Fibroblast of lung (primary cell): ENCODE results near the gene ACBD4. TPM values are rescaled to one million over a fixed set of nuclear protein-coding genes. Genes with fewer than 3 reads are reported as not detected.

Source experiments
- DNase-seq, 2 donors: peaks; one replicate each; pipeline versions ENCODE4 v3.0.0 to v3.0.0-alpha.2; 2010; ENCODE audit warnings: low read depth in 2 of 2
- H2AFZ ChIP-seq: 2 replicates; pipeline ENCODE4 v1.5.1; 2012; ENCODE audit warnings: low read length, control low read depth, inconsistent platforms
- H3K27ac ChIP-seq: 2 replicates; pipeline ENCODE4 v1.5.1; 2011; ENCODE audit warnings: low read length, control low read depth; ENCODE audit not compliant: insufficient read depth
- H3K27me3 ChIP-seq: 2 replicates; pipeline ENCODE4 v1.5.1; 2011; ENCODE audit warnings: mild to moderate bottlenecking, low read length; ENCODE audit not compliant: control insufficient read depth, insufficient read depth
- H3K36me3 ChIP-seq: 2 replicates; pipeline ENCODE4 v1.5.1; 2011; ENCODE audit warnings: low read length; ENCODE audit not compliant: control insufficient read depth, insufficient read depth
- H3K4me1 ChIP-seq: 2 replicates; pipeline ENCODE4 v1.5.1; 2011; ENCODE audit warnings: low read length; ENCODE audit not compliant: control insufficient read depth, insufficient read depth; ENCODE audit errors: extremely low read depth
- H3K4me2 ChIP-seq: 2 replicates; pipeline ENCODE4 v1.5.1; 2011; ENCODE audit warnings: low read length, control low read depth; ENCODE audit not compliant: insufficient read depth; ENCODE audit errors: extremely low read depth
- H3K4me3 ChIP-seq, 4 experiments: fragments of 200-600 bp in 1 of 4; sonication (generic) in 1 of 4; replicated peaks in 1 of 4; 2 replicates each; pipeline ENCODE4 v1.5.1; 2011 to 2016; ENCODE audit warnings: low read length in 4 of 4, low read depth in 3 of 4, mild to moderate bottlenecking in 3 of 4, control low read depth in 2 of 4, inconsistent platforms in 1 of 4, mixed read lengths in 1 of 4; ENCODE audit not compliant: insufficient read depth in 1 of 4; ENCODE audit errors: control extremely low read depth in 1 of 4
- H3K79me2 ChIP-seq: 2 replicates; pipeline ENCODE4 v1.5.1; 2012; ENCODE audit warnings: mild to moderate bottlenecking, low read length, inconsistent platforms; ENCODE audit not compliant: control insufficient read depth, insufficient read depth
- H3K9ac ChIP-seq: 2 replicates; pipeline ENCODE4 v1.5.1; 2011; ENCODE audit warnings: mild to moderate bottlenecking, low read length, control low read depth; ENCODE audit not compliant: insufficient read depth
- H3K9me3 ChIP-seq: 2 replicates; pipeline ENCODE4 v1.5.1; 2012; ENCODE audit warnings: low read depth, low read length; ENCODE audit not compliant: control insufficient read depth, insufficient read depth
- H4K20me1 ChIP-seq: 2 replicates; pipeline ENCODE4 v1.5.1; 2011; ENCODE audit warnings: low read length; ENCODE audit not compliant: control insufficient read depth, insufficient read depth; ENCODE audit errors: extremely low read depth
- CTCF ChIP-seq, 2 donors: IDR thresholded peaks in 1 of 2; conservative IDR thresholded peaks in 1 of 2; 1 replicate in 1 of 2; 2 replicates in 1 of 2; pipeline ENCODE4 v1.5.1; 2011 to 2012; ENCODE audit warnings: low read length in 2 of 2, control low read depth in 1 of 2, inconsistent platforms in 1 of 2, low read depth in 1 of 2, mild to moderate bottlenecking in 1 of 2
- EZH2 ChIP-seq: IDR thresholded peaks from 2 replicates; pipeline ENCODE4 v1.5.1; 2012; ENCODE audit warnings: low read length, control low read depth, mild to moderate bottlenecking; ENCODE audit errors: missing control alignments
- polyA plus RNA-seq, 2 donors: library from polyadenylated mRNA; depleted of rRNA in 1 of 2; stranded (reverse) in 1 of 2; unstranded in 1 of 2; fragments of >200 nt; gene quantifications; 2 replicates each; pipeline ENCODE4 v1.2.1, GENCODE V29; 2011 to 2012; ENCODE audit warnings: missing spikeins in 1 of 2
- total RNA-seq: library from RNA; depleted of rRNA; stranded (reverse); fragments of >200 nt; gene quantifications from 2 replicates; pipeline ENCODE4 v1.2.1, GENCODE V29; 2014

ACBD4 gene
- total and polyA plus RNA-seq, 2 donors (not counting 1 experiment from before 2014, with no cell fraction given) = 3.4 to 18.0 TPM

- Histone ChIP-seq H3K27ac (no peak overlapping the region), H3K9me3 (no peaks in the 10 kb centered on the region), H2AFZ (no peak overlapping the region), H3K4me2 (no peak overlapping the region), H3K79me2 (no peaks in the 10 kb centered on the region), H3K4me1 (peaks cover 5% of the 10 kb centered on the region), H3K36me3 (no peaks in the 10 kb centered on the region), H3K27me3 (no peaks in the 10 kb centered on the region), H3K4me3 (no peak overlapping the region), H4K20me1 (no peaks in the 10 kb centered on the region), H3K9ac (no peak overlapping the region)
- TF ChIP-seq EZH2 (no peak), CTCF (conservative IDR thresholded peaks at IDR 0.05 in 1 of 2, IDR thresholded peaks at IDR 0.05 in 1 of 2; ENCODE audit: low read depth in 1 of 2, low read length in 2 of 2) (no peak)
- no peak for DNase-seq
Measured at GRCh38 chr17:45137561-45138305, 2.2 kb downstream of the ACBD4 start.

- Histone ChIP-seq H3K79me2 (no peaks in the 10 kb centered on the region), H3K4me2 (no peak overlapping the region), H3K9ac (no peak overlapping the region), H3K27me3 (no peaks in the 10 kb centered on the region), H3K36me3 (no peaks in the 10 kb centered on the region), H3K4me1 (peaks cover 7% of the 10 kb centered on the region), H3K27ac (no peak overlapping the region), H2AFZ (no peak overlapping the region), H3K9me3 (no peaks in the 10 kb centered on the region), H3K4me3 (no peak overlapping the region), H4K20me1 (no peaks in the 10 kb centered on the region)
- DNase-seq = no peak
- TF ChIP-seq CTCF (conservative IDR thresholded peaks at IDR 0.05 in 1 of 2, IDR thresholded peaks at IDR 0.05 in 1 of 2; ENCODE audit: low read depth in 1 of 2, low read length in 2 of 2) (no peak), EZH2 (no peak)
Measured at GRCh38 chr17:45138911-45139532, 3.5 kb downstream of the ACBD4 start.

GRCh38 chr17:45139533-45139920 is 4.0 kb downstream of the ACBD4 start:
- H3K9me3 ChIP-seq = no peaks in the 10 kb centered on the region
- no peak for DNase-seq
- no peaks in the 10 kb centered on the region for H4K20me1 ChIP-seq
- no peak overlapping the region for H3K4me2 ChIP-seq
- H3K4me1 ChIP-seq = peaks cover 9% of the 10 kb centered on the region
- no peak overlapping the region for H3K27ac ChIP-seq
- no peaks in the 10 kb centered on the region for H3K79me2 ChIP-seq
- H3K9ac ChIP-seq = no peak overlapping the region
- no peak overlapping the region for H2AFZ ChIP-seq
- no peak overlapping the region for H3K4me3 ChIP-seq
- no peaks in the 10 kb centered on the region for H3K36me3 ChIP-seq
- no peaks in the 10 kb centered on the region for H3K27me3 ChIP-seq
- TF ChIP-seq EZH2 (no peak), CTCF (conservative IDR thresholded peaks at IDR 0.05 in 1 of 2, IDR thresholded peaks at IDR 0.05 in 1 of 2; ENCODE audit: low read depth in 1 of 2, low read length in 2 of 2) (no peak)
